HepG2 (cell line): ENCODE data around the gene GGTA1. TPM values are rescaled to one million over a fixed set of nuclear protein-coding genes. Genes with fewer than 3 reads are reported as not detected.

Source experiments
- ATAC-seq: fragments of 200-7000 bp; cut with Tn5 transposase; 3 replicates; pipeline ENCODE4 v1.9.1; 2020; ENCODE audit warnings: mild to moderate bottlenecking, moderate library complexity
- BruUV-seq: library from RNA; stranded (reverse); fragments of 400-500 nt; replicated peaks from 2 replicates; lab custom pipeline; 2021; lab: Mats Ljungman, UMichigan
- CTCF ChIA-PET: fragments of 300-600 bp; formaldehyde crosslinking; extraction: SDS; loops from one replicate; lab custom pipeline; 2021; ENCODE audit warnings: low total read pairs, inconsistent platforms, low intra/inter-chr PET ratio; lab: Yijun Ruan, JAX
- POLR2A ChIA-PET: fragments of 350-600 bp; sonication (Branson Sonifier 250); formaldehyde crosslinking; loops from one replicate; lab custom pipeline; 2020; ENCODE audit warnings: antibody characterized with exemption, inconsistent platforms; lab: Yijun Ruan, JAX
- DNase-seq: peaks from one replicate; pipeline ENCODE4 v3.0.0-alpha.2; 2015; ENCODE audit warnings: low spot score
- FAIRE-seq: peaks from 3 replicates; lab custom pipeline; 2011; peaks lifted over from hg19 to GRCh38; lab: Jason Lieb, UNC
- H2AFZ ChIP-seq: one replicate; pipeline ENCODE4 v1.6.1; 2011; ENCODE audit warnings: low read length, inconsistent platforms
- H3K27ac ChIP-seq: fragments of 300-600 bp; 3 replicates; pipeline ENCODE4 v1.8.0; 2011; ENCODE audit warnings: mixed run types, mild to moderate bottlenecking, mixed read lengths, low read length, inconsistent platforms; ENCODE audit not compliant: insufficient read depth; ENCODE audit errors: extremely low read length
- H3K27me3 ChIP-seq, 2 experiments: fragments of 200-600 bp in 1 of 2; 2 replicates in 1 of 2; 3 replicates in 1 of 2; pipeline versions ENCODE4 v1.6.0 to v1.8.0; 2011; ENCODE audit warnings: low read length in 2 of 2, mild to moderate bottlenecking in 2 of 2, moderate library complexity in 2 of 2, inconsistent platforms in 1 of 2; ENCODE audit not compliant: insufficient read depth in 2 of 2, control insufficient read depth in 1 of 2
- H3K36me3 ChIP-seq, 2 experiments: fragments of 200-600 bp in 1 of 2; replicated peaks in 1 of 2; 2 replicates in 1 of 2; 3 replicates in 1 of 2; pipeline versions ENCODE4 v1.5.1 to v1.8.0; 2011; ENCODE audit warnings: low read length in 2 of 2, inconsistent platforms in 1 of 2; ENCODE audit not compliant: insufficient read depth in 2 of 2, control insufficient read depth in 1 of 2
- H3K4me1 ChIP-seq: 2 replicates; pipeline ENCODE4 v1.5.1; 2012; ENCODE audit warnings: low read length, inconsistent platforms; ENCODE audit not compliant: insufficient read depth
- H3K4me2 ChIP-seq: 2 replicates; pipeline ENCODE4 v1.6.0; 2011; ENCODE audit warnings: low read depth, low read length, inconsistent platforms
- H3K4me3 ChIP-seq, 3 experiments: fragments of 200-600 bp in 1 of 3; sonication (generic), shearing (Covaris generic) in 1 of 3; replicated peaks in 1 of 3; 2 replicates each; pipeline ENCODE4 v1.5.1; 2011 to 2016; ENCODE audit warnings: low read length in 3 of 3, inconsistent platforms in 2 of 3, low read depth in 2 of 3, mild to moderate bottlenecking in 2 of 3, control low read depth in 1 of 3, mixed read lengths in 1 of 3; ENCODE audit not compliant: insufficient read depth in 1 of 3
- H3K79me2 ChIP-seq: one replicate; pipeline ENCODE4 v1.6.1; 2011; ENCODE audit warnings: low read length, inconsistent platforms; ENCODE audit not compliant: insufficient read depth
- H3K9ac ChIP-seq: 2 replicates; pipeline ENCODE4 v1.6.0; 2011; ENCODE audit warnings: mild to moderate bottlenecking, low read depth, low read length, inconsistent platforms; ENCODE audit not compliant: insufficient read depth
- H3K9me3 ChIP-seq: 2 replicates; pipeline ENCODE4 v1.5.1; 2012; ENCODE audit warnings: mild to moderate bottlenecking, low read length
- H4K20me1 ChIP-seq: 2 replicates; pipeline ENCODE4 v1.6.0; 2011; ENCODE audit warnings: inconsistent platforms, mild to moderate bottlenecking, low read length, moderate library complexity; ENCODE audit not compliant: insufficient read depth
- ELK4 ChIP-seq: sonication (generic); formaldehyde crosslinking; IDR thresholded peaks from 2 replicates; pipeline ENCODE4 v1.9.0; 2021; ENCODE audit warnings: missing genetic modification reagents, borderline replicate concordance
- RAD51 ChIP-seq: fragments of 450-650 bp; IDR thresholded peaks from 2 replicates; pipeline ENCODE4 v1.6.1; 2016; ENCODE audit warnings: borderline replicate concordance
- STAT6 ChIP-seq: sonication (generic); formaldehyde crosslinking; IDR thresholded peaks from 2 replicates; pipeline ENCODE4 v1.4.0; 2020; ENCODE audit warnings: missing genetic modification reagents, mild to moderate bottlenecking, borderline replicate concordance
- TERF1 ChIP-seq: sonication (generic); formaldehyde crosslinking; IDR thresholded peaks from 2 replicates; pipeline ENCODE4 v1.8.0; 2022; ENCODE audit warnings: mild to moderate bottlenecking, missing genetic modification reagents, moderate library complexity
- TRAFD1 ChIP-seq: sonication (generic); formaldehyde crosslinking; IDR thresholded peaks from 2 replicates; pipeline ENCODE4 v1.5.1; 2020; ENCODE audit warnings: missing genetic modification reagents, mild to moderate bottlenecking, borderline replicate concordance
- ZFX ChIP-seq: sonication (generic); formaldehyde crosslinking; IDR thresholded peaks from 2 replicates; pipeline ENCODE4 v1.4.0; 2020; ENCODE audit warnings: mild to moderate bottlenecking, low read depth, missing genetic modification reagents, moderate library complexity
- ZMYM2 ChIP-seq: sonication (generic); formaldehyde crosslinking; IDR thresholded peaks from 2 replicates; pipeline ENCODE4 v1.8.0; 2022; ENCODE audit warnings: mild to moderate bottlenecking, missing genetic modification reagents
- ZNF20 ChIP-seq: sonication (generic); formaldehyde crosslinking; IDR thresholded peaks from 2 replicates; pipeline ENCODE4 v1.4.0; 2020; ENCODE audit warnings: mild to moderate bottlenecking, moderate library complexity, missing genetic modification reagents
- ZNF253 ChIP-seq: sonication (generic); formaldehyde crosslinking; IDR thresholded peaks from 2 replicates; pipeline ENCODE4 v1.8.0; 2022; ENCODE audit warnings: mild to moderate bottlenecking, missing genetic modification reagents, borderline replicate concordance
- ZNF281 ChIP-seq: sonication (generic); formaldehyde crosslinking; IDR thresholded peaks from 2 replicates; pipeline ENCODE4 v1.4.0; 2020; ENCODE audit warnings: missing genetic modification reagents, borderline replicate concordance
- ZNF44 ChIP-seq: sonication (generic); formaldehyde crosslinking; IDR thresholded peaks from 2 replicates; pipeline ENCODE4 v1.5.1; 2020; ENCODE audit warnings: mild to moderate bottlenecking, missing genetic modification reagents
- ZSCAN22 ChIP-seq: sonication (generic); formaldehyde crosslinking; IDR thresholded peaks from 2 replicates; pipeline ENCODE4 v1.4.0; 2020; ENCODE audit warnings: mild to moderate bottlenecking, missing genetic modification reagents
- WGBS: methylation state at CpG from one replicate; pipeline ENCODE4 v1.1.6; 2017; ENCODE audit warnings: low lambda C conversion rate; 5-methylcytosine and 5-hydroxymethylcytosine counted together
- in situ Hi-C: cut with HindIII; loops from 2 replicates; pipeline ENCODE4 v1.10.0; 2017; ENCODE audit warnings: low pct_unique_long_range_greater_than_20kb; ENCODE audit not compliant: extremely low pct_ligation_motif_present
- intact Hi-C: fragments of 100-400 bp; cut with micrococcal nuclease; formaldehyde crosslinking; loops from one replicate; pipeline ENCODE4 v1.10.0; 2022; ENCODE audit not compliant: unreplicated experiment
- polyA plus RNA-seq, 8 experiments: library from polyadenylated mRNA; depleted of rRNA in 3 of 8; stranded (reverse) in 7 of 8; unstranded in 1 of 8; fragments of >200 nt; fragmentation: Illumina TruSeq in 4 of 8; extraction: Trizol in 4 of 8; gene quantifications; 2 replicates each; pipeline versions ENCODE4 v1.2.1 to v1.2.3, GENCODE V29; 2011 to 2016; ENCODE audit warnings: low read depth in 4 of 8, missing spikeins in 1 of 8, mixed read lengths in 1 of 8; ENCODE audit not compliant: insufficient read depth in 1 of 8
- total RNA-seq, 5 experiments: library from RNA; depleted of rRNA; stranded (reverse); fragments of >200 nt; fragmentation: Illumina TruSeq; extraction: Trizol; gene quantifications; 2 replicates each; pipeline ENCODE4 v1.2.3, GENCODE V29; 2016; ENCODE audit warnings: low read depth in 1 of 5

GGTA1 gene
- total and polyA plus RNA-seq, 2 of the 13 experiments (the other 11 are each of a cell fraction or from before 2014, with no cell fraction given), result not detected

- TF ChIP-seq TRAFD1 (CRISPR knock-in tag) (no peak), ZNF20 (CRISPR knock-in tag) (no peak), ZMYM2 (no peak), ZNF44 (no peak)
Observed at GRCh38 chr9:121474231-121474947, 25.3 kb downstream of the GGTA1 start (continued).

GRCh38 chr9:121473229-121473628, 26.4 kb downstream of the GGTA1 start:
- Histone ChIP-seq H3K9ac (no peak overlapping the region), H3K79me2 (no peaks in the 10 kb centered on the region), H3K36me3 (no peaks in the 10 kb centered on the region), H3K27ac (no peak overlapping the region), H3K4me1 (no peaks in the 10 kb centered on the region), H3K4me2 (no peak overlapping the region), H3K4me3 (no peak overlapping the region), H3K27me3 (peaks cover 9 to 63% of the 10 kb centered on the region in 2 experiments; a peak in 4 of 5 replicates), H4K20me1 (no peaks in the 10 kb centered on the region), H3K9me3 (no peaks in the 10 kb centered on the region), H2AFZ (no peak overlapping the region)
- FAIRE-seq (no peak), ATAC-seq (no peak), DNase-seq (no peak)
- ChIA-PET POLR2A (no interaction called here), CTCF (no interaction called here)
- WGBS, result 29% methylated on average over 6 of the region's 6 CpGs
- no TSS peak for BruUV-seq
- in situ Hi-C loops, result no loop called here
- intact Hi-C loops, result no loop called here
- no peak for TF ChIP-seq ZFX (CRISPR knock-in tag)
- TF ChIP-seq STAT6 (CRISPR knock-in tag), result no peak
- no peak for TF ChIP-seq ZNF253
- TF ChIP-seq ELK4, result no peak
- TF ChIP-seq ZNF281 (CRISPR knock-in tag), result no peak
- TF ChIP-seq TERF1 (CRISPR knock-in tag), result no peak
- no peak for TF ChIP-seq RAD51
- no peak for TF ChIP-seq ZSCAN22
